Measurements from ENCODE around the gene WBP4.
"Not testable (repeated sequence)": the region's sequence is repeated elsewhere in the genome, so short reads cannot be mapped to it uniquely, and the experiment has no call there.

DNA sequence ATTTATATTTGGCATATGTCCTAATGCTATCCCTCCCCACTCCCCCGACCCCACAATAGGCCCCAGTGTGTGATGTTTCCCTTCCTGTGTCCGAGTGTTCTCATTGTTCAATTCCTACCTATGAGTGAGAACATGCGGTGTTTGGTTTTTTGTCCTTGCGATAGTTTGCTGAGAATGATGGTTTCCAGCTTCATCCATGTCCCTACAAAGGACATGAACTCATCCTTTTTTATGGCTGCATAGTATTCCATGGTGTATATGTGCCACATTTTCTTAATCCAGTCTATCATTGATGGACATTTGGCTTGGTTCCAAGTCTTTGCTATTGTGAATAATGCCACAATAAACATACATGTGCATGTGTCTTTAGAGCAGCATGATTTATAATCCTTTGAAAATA lies 18.9 kb upstream of the WBP4 start:
- TF ChIP-seq CTCF (IDR thresholded peaks at IDR 0.05; ENCODE audit: low read depth, low read length); POLR2A (IDR thresholded peaks at IDR 0.05; ENCODE audit: extremely low read depth, insufficient read length); MAX (IDR thresholded peaks at IDR 0.05; ENCODE audit: low read depth, low read length); MYC (IDR thresholded peaks at IDR 0.05; ENCODE audit: low read depth, low read length): not testable (repeated sequence)
